Left hindlimb (tissue), 1 donor: ENCODE data around the gene JUP.
"Not testable (repeated sequence)": the region's sequence is repeated elsewhere in the genome, so short reads cannot be mapped to it uniquely, and the experiment has no call there.

ENCODE experiments used
- DNase-seq: peaks from one replicate; pipeline ENCODE4 v3.0.0-alpha.2; 2018

JUP gene

DNA sequence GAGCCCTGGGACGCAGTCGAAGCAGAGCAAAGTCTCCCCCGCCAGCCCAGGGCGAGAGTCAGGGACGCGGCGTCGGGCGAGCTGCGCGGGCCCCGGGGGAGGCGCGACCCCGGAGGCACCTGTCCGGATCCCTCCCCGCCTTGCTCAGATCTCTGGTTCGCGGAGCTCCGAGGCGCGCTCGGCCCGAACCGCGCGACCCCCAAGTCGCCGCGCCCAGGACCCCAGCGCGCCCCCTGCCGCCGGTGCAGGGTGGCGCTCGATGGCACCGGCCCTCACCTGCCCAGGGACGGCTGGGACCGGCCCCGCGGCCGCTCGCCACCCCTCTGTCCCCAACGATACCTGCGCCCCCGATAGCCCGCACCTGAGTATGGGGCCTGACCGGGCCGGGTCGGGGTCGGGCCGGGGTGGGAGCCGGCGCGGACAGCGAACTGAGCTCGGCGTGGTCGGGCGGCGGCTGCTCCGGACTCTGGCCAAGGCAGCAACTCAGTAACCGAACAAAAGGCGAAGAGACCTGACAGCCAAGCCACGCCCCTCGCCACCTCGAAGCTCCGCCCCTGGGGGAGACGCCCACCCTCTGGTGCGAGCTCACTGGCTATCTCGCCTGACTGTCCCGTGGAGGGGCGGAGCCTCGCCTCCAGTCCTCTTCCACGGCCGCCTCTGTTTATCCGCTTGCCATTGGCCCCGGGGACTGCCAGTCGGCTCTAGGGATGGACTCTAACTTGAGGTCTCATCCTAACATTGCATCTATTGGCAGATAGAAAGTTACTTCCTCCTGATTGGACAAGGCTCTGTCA, at the start of gene JUP:
JUP (minus strand) TSS at position 485 of the 794 bp plus-strand sequence. CDS start 14,857 bp downstream, outside the sequence.
- peak; percentile 99 for DNase-seq

DNA sequence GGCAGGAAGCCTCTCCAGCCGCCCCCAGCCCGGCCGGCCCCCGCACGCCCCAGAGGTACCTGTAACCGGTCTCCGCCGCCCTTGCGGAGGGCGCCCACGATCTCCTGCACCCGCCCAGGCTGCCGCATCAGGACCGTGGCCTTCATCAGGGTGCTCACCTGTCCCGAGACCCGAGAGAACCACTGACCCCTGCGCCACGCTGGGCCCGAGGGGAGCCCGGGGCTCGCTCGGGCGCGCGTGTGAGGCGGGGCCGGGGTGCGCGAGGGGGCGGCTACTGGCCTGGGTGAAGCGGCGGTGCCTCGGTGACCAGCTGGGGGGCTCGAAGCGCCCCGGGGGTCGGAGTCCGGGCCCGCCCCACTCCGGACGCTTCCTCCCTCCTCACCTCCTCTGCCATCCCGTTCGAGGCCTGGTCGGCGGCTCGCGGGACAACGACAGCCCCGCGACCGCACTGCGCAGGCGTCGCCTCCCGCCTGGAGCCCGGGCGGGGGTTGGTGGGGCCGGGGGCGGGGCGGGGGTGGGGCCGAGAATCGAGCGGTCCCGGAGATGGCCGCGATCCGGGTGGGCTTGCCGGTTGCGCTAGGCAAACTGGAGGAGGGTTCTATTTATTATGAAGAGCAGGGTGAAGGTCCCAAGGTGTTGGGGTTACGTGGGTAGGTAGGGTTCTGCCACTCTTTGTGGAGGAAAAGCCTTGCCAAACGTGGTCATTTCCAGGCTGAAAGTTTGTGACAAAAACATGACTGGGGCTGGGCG, 49.5 kb upstream of the JUP start, which contains the start of gene NT5C3B:
NT5C3B (minus strand) TSS at position 433 of the 750 bp plus-strand sequence; CDS start at position 394, 39 bp downstream.
- peak; percentile 77 for DNase-seq

DNA sequence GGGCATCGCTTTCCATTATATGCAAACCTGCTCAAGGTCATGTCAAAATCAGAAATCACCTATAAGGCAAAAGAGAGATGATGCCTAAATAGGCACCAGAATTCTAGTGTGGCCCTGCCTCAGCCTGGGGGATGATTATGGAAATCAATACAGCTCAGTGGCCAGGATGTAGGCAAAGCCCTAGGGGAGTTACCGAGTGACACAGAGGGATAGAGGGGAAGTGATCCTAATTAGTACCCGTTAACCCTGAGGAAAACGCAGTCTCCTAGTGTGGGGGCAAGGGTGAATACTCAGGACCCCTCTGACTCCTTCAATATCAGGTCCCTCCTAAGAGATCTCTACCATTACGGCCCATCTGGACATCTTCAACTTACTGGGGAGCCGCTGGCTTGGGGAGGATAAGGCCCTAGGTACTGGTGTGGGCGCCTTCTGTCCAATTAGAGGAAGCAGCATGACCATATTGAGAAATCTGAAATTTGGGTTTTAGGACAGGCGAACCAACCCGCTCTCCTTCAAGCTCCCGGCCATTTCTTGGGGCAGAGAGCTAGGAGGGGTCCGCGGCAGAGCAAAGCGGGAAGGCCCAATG, 48.8 kb upstream of the JUP start:
- no peak for DNase-seq

DNA sequence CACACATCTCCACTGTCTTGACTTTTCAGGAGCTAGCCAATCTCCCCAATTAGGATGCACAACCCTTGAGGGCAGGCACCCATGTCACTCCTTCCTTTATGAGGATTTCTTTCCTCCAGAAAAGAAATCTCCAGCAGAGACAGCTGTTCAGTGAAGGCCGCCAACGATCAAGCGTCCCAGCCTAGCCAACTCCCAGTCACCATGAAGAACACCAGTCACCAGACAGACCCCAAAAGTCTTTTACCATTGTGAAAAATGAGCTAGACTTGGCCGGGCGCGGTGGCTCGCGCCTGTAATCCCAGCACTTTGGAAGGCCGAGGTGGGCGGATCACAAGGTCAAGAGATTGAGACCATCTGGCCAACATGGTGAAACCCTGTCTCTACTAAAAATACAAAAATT, 43.5 kb upstream of the JUP start:
- DNase-seq, result not testable (repeated sequence)

DNA sequence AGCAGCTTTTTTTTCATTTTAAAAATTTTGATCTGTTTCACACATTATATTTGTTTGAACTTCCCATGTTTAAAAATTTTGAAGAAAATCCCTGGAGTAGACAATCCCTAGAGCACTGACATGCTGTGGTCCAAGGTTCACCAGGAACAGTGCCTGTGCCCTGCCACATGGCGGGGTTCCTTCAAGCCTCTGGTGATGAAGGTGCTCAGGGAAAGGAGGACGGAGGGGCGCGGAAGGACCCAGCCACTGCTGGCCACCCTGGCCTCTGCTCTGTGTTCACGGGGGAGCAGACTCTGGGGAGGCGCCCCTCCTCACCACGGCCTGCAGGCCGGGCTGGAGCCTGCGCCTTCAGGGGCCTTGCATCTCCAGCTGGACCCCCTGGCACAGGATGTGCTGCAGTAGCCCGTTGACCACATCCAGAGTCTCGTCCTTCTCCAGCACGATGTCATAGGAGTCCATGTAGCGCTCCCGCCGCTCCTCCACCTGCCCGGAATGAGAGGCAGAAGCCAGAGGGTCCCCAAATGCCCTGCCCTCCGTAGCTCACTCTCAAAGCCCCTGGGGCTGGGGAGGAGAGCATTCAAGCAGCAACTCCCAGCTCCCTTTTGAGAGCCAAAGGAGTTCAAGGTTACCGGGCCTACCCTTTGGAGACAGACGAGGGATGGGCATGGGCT, 38.8 kb upstream of the JUP start:
- DNase-seq, result no peak

DNA sequence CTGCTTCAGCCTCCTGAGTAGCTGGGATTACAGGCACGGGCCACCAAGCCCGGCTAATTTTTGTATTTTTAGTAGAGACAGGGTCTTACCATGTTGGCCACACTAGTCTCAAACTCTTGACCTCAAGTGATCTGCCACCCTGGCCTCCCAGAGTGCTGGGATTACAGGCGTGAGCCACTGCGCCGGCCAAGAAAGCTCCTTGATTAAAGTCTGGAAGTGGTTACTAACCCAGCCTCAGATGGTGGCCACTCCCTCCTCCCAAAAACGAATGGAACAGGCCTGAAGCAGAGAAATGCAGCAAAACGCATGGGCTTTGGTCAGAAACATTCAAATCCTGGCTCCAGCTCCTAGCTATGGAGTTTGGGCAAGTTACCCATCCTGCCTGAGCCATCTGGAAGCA, 37.6 kb upstream of the JUP start:
- no peak for DNase-seq

DNA sequence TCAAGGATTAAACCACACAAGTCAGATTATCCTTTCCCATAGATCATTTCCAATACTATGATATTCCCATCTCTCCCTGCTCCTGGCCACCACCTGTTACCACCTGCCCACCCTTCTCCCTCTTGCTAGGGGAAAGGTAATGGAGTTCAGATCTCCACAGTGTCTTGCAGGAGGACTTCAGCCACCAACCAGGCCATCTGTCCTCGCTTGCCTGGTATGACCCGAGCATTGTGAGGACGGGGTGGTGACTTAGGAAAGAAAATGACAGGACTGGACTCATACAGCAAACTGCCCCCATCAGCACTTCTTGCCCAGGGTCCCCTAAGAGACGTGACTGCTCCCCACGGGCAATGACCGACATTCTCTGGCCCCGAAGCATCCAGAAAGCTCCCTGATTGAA, 37.1 kb upstream of the JUP start:
- no peak for DNase-seq

DNA sequence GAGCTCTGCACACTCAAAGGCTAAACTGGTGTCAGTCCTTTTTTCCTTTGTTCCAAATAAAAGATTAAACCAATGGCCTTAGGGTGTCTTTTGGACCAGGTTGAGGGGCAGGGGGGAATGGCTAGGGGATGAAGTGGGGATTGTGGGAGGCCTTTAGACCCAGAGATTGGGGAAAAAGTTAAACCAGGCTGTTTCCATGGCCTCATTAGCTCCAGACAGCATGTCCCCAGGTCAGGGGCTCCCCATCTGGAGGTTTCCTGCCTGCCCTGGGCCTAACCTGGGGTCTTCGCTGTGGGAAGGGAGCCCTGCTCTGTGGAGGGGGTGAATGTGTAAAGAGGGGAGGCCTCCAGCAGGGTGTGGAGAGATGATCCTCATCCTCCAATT, 36.6 kb upstream of the JUP start:
- no peak for DNase-seq

DNA sequence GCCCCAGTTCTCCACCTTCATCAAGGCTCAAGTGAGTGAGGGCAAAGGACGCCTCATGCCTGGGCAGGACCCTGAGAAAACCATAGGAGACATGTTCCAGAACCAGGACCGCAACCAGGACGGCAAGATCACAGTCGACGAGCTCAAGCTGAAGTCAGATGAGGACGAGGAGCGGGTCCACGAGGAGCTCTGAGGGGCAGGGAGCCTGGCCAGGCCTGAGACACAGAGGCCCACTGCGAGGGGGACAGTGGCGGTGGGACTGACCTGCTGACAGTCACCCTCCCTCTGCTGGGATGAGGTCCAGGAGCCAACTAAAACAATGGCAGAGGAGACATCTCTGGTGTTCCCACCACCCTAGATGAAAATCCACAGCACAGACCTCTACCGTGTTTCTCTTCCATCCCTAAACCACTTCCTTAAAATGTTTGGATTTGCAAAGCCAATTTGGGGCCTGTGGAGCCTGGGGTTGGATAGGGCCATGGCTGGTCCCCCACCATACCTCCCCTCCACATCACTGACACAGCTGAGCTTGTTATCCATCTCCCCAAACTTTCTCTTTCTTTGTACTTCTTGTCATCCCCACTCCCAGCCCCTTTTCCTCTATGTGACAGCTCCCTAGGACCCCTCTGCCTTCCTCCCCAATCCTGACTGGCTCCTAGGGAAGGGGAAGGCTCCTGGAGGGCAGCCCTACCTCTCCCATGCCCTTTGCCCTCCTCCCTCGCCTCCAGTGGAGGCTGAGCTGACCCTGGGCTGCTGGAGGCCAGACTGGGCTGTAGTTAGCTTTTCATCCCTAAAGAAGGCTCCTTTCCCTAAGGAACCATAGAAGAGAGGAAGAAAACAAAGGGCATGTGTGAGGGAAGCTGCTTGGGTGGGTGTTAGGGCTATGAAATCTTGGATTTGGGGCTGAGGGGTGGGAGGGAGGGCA, 36.0 kb upstream of the JUP start:
- no peak for DNase-seq

DNA sequence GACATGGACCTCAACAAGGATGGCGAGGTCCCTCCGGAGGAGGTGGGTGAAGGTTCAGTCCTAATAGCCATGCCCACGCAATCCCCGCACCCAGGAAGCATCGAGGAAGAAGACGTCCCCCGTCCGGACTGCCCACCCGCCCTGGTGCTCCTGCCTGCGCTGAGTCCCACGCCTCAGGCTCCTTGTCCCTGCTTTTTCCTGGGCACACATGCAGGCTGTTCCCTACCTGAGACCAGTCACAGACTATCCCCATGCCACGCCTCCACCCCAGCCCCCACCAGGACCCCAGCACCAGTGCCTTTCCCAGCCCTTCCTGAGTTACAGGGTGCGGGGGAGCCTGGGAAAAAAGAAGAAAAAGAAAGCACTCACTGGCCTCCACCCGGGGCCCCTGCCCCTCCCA, 35.3 kb upstream of the JUP start:
- DNase-seq, result no peak

DNA sequence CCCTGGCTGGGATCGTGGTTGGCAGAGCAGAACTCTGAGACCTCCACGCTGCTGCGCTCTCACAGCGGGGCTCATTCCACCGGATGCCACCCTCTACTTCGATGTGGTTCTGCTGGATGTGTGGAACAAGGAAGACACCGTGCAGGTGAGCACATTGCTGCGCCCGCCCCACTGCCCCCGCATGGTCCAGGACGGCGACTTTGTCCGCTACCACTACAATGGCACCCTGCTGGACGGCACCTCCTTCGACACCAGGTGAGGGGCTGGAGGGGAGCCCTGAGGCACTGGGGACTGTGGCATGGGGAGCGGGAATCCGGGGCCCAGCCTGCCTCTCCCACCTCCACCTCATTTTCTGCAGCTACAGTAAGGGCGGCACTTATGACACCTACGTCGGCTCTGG, 31.5 kb upstream of the JUP start:
- no peak for DNase-seq

DNA sequence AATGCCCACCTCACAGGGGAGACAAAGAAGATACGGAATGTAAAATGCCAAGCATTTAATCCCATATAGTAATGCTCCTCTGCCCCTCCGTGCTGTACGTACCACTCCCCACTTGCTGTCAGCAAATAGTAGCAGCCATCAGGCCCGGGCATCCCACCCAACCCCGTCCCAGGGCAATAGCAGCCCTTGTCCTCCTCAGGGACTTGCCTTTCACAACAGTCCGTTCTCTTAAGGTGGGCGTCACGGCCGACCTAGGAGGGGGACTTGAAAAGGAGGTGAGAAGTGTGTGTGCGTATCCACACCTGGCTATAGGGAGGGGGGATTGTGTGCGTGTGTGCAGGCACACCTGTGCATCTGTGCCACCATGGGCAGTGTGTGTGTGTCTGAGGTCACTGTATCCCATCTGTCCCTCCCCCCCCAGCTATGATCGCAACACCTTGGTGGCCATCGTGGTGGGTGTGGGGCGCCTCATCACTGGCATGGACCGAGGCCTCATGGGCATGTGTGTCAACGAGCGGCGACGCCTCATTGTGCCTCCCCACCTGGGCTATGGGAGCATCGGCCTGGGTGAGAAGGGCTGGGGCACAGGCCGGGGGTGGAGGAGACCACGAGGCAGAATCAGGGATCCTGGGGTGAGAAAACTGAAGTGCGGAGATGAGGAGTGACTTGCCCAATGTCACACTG, 30.3 kb upstream of the JUP start:
- DNase-seq, result no peak

DNA sequence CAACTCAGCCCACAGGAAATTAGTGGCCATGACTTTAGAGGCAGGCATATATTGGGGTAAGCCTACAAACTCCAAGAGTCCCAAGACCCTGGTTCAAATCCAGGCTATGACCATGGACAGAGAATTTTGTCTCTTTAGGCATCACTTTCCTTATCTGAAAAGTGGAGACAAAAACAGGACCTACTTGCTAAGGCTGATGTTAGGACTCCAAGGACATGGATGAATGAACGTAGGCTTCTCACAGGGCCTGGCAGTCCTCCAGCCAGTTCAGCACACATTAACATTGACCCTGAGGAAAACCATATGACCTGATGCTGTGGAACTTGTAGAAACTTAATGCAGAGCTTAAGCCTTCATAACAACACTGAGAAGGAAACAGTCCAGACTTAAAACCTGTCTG, 27.7 kb upstream of the JUP start:
- DNase-seq, result no peak

DNA sequence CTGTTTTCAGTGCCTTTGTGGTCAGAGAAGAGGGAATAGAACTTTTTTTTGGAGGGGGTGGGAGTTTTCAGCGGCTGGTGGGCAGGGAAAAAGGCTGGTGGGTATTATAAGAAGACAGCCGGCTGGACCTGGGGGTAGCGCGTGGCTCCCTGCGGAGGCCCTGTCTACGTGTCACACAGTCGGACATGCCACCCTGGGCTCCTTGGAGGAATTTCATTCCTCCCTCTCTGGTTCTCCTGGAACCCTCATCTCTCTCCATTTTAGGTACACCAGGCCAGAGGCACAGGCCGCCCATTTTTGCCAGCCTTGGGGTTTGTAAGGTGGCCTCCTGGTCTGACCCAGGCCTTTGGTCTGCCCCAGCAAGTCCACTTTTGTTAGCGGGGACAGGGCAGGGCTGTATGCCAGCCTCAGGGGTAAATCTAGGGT, 27.2 kb upstream of the JUP start:
- DNase-seq, result no peak

DNA sequence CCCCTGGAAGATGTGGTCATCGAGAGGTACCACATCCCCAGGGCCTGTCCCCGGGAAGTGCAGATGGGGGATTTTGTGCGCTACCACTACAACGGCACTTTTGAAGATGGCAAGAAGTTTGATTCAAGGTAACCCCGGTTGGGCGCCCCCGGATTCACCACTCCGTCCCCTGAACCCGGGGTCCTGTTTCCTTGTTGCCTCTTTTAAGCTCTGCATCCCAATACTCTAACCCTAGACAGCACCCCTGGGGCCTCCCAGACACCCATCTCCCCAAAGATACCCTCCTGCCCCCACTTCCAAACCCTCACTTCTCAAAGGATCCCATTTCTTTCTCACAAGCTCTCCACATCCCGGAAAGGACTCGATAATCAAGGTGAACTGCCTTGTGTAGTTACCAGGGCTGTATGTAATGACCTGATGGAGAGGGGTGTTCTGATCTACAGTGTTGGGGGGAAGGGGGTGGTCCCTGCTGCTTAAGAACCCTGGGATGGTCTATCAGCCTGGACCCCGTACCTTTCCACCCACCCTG, 26.7 kb upstream of the JUP start:
- no peak for DNase-seq

DNA sequence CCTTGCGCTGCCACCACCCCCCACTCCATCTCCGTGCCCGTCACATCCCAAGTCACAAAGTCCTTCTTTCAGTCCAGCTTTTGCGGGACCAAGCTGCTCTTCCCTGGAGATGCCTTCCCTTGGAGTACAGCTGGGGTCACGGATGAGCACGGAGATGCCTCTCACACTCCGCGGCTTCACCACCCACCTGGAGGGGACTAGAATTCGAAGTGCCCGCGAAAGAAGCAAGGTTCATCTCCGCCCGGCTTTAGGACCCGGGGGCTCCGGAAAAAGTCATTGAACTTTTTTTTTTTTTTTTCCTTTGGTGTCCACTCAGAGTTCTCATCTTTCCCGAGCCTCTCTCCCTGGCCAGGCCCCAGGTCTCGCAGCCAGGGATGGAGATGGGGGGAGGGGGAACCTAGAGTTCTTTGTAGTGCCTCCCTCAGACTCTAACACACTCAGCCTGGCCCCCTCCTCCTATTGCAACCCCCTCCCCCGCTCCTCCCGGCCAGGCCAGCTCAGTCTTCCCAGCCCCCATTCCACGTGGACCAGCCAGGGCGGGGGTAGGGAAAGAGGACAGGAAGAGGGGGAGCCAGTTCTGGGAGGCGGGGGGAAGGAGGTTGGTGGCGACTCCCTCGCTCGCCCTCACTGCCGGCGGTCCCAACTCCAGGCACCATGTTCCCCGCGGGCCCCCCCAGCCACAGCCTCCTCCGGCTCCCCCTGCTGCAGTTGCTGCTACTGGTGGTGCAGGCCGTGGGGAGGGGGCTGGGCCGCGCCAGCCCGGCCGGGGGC, 26.1 kb upstream of the JUP start, which contains the start of gene FKBP10:
FKBP10 (plus strand) TSS at position 624 of the 771 bp plus-strand sequence; CDS start at position 655, 31 bp downstream.
- peak; percentile 97 for DNase-seq

DNA sequence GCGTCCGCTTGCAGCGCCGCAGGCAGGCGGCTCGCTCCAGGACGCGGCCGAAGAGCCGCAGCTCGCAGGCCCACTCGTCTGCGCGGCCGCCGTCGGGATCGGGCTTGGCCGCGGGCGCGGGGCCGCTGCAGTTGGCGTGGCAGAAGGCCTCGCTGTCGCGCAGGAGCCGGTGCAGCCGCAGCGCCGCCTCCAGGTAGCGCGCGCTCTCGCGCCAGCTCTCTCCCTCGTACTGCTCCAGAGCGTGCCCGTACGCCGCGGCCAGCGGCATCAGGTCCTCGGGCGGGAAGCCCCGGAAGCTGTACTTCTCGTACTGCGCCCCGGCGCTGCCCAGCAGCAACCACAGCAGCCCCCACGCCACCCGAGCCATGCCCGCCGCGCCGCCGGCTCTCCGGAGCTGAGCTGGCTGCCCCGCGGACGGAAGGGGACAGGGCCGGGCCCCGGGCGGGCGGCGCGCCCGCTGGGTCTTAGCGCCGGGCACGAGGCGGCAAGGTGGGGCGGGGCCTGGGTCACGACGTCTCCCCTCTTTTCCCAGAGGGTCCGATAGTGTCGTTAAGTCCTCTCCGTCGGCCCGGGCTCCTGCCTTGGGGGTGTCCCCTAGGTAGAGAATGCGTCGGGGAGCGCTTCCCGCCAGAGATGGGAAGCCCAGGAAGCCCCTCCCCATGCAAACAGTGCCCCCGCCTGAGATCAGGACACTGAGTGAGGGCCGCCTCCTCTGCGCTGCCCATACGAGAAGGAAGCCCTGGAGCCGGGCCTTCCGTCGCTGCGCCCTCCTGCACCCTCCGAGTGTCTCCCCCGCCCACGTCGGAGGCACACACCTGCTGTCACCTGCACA, 25.3 kb upstream of the JUP start, which contains the start of gene P3H4:
P3H4 (minus strand) TSS at position 401 of the 832 bp plus-strand sequence; CDS start at position 367, 34 bp downstream.
- peak; percentile 89 for DNase-seq

DNA sequence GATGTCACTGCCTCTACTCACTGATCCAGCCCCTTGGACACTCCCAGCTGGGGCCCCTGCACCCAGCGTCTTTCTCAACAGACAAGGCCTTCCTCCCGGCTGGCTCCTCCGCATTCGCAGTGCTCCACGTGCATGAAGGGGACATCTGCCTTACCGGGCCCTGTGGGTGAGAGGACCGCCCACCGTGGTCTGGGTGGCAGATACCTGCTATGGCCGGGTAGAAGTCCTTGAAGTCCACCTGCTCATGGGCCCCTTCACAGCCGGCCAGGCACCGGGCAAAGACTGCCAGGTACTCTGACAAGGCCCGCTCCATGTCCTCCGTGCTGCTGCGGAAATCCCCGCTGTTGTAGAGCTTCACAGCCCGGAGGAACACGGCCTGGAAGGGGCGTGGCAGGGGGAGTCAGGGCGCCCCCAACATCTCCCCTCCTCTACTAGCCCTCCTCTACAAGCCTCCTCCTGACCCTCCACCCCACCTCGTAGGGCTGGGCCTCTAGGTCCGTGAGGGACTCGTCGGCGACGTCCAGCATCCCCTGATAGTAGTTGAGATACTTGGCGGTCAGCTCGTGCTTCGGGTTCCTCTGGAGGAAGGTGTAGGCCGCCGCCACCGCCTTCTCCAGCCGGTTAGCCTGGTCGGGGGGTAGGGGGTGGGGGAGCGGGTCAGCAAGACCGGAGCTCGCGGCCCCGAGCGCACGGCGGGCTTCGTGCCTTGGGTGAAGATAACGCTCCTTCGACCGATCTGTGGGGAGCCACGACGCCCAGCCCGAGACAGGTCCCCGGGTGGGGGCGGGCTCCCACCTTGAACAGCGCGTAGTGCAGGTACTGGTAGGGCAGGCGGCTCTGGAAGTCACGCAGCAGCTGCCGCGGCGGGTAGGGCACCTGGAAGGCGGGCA, 24.4 kb upstream of the JUP start:
- no peak for DNase-seq
